ENCODE measurements around the gene IL1R2. TPM values are rescaled to one million over a fixed set of nuclear protein-coding genes. Genes with fewer than 3 reads are reported as not detected.

Gene IL1R2
- total and polyA plus RNA-seq, 2 of the 13 experiments (the other 11 are each of a cell fraction or from before 2014, with no cell fraction given): 3.6 to 7.3 TPM

DNA sequence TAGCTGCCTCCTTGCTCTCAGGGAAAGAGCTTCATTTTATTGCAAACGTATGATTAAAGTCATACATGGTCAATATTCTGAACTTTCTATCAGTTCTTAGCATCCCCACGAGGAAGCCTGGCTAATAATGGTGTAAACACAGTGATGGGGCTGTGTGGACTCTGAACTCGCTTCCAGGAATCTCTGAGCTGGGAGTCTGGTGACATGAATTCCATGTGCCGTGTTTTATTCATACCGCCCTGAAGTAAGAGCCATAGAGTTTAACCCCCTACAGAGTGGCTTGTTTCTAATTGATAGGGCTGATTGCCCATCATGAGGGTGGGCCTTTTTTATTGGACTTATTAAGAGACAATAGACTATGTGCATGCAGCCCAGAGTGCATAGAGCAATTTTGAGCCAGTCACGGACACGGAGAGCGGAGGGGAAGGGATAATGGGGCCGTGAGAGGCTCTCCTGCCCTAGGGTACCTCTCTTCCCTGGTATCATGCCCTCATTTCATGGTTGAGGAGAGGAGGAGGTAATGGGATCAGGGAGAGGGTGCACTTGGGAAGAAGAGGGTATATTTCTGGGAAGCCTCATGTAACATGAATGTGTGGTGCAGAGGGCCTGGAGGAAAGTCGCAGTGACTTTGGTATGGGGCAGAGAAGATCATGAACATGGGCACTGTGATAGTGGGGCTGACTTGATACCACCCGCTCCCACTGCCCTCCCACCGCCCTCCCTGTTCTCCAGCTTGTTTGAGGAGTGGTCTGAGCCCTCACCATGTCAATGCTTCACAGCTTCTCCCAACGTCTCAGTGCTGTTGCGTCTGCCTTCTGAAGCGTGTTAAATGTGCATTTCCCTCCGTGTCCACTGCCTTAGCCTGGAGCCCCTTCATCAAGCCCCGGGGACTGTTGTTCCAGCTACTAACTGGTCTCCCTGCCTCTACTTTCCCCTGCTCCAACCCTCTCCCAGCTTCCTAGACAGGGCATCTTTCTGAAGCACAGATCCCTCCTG lies 73.2 kb downstream of the IL1R2 start (continued):
- TF ChIP-seq, protein P1, sequence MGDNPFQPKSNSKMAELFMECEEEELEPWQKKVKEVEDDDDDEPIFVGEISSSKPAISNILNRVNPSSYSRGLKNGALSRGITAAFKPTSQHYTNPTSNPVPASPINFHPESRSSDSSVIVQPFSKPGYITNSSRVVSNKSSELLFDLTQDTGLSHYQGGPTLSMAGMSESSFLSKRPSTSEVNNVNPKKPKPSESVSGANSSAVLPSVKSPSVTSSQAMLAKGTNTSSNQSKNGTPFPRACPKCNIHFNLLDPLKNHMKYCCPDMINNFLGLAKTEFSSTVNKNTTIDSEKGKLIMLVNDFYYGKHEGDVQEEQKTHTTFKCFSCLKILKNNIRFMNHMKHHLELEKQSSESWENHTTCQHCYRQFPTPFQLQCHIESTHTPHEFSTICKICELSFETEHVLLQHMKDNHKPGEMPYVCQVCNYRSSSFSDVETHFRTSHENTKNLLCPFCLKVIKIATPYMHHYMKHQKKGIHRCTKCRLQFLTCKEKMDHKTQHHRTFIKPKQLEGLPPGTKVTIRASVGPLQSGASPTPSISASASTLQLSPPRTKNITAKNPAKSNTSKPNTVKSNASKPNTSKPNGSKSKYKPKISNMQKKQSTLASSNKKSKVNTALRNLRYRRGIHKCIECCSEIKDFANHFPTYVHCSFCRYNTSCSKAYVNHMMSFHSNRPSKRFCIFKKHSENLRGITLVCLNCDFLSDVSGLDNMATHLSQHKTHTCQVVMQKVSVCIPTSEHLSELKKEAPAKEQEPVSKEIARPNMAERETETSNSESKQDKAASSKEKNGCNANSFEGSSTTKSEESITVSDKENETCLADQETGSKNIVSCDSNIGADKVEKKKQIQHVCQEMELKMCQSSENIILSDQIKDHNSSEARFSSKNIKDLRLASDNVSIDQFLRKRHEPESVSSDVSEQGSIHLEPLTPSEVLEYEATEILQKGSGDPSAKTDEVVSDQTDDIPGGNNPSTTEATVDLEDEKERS (CRISPR knock-in tag; IDR thresholded peaks at IDR 0.05): peak; percentile 86
- no peak for TF ChIP-seq ZIK1 (CRISPR knock-in tag; IDR thresholded peaks at IDR 0.05; ENCODE audit: borderline replicate concordance, low read depth)
- TF ChIP-seq AKAP8 (CRISPR knock-in tag; IDR thresholded peaks at IDR 0.05): no peak
- TF ChIP-seq RARA (CRISPR knock-in tag; IDR thresholded peaks at IDR 0.05): peak; percentile 65
- TF ChIP-seq, protein P2, sequence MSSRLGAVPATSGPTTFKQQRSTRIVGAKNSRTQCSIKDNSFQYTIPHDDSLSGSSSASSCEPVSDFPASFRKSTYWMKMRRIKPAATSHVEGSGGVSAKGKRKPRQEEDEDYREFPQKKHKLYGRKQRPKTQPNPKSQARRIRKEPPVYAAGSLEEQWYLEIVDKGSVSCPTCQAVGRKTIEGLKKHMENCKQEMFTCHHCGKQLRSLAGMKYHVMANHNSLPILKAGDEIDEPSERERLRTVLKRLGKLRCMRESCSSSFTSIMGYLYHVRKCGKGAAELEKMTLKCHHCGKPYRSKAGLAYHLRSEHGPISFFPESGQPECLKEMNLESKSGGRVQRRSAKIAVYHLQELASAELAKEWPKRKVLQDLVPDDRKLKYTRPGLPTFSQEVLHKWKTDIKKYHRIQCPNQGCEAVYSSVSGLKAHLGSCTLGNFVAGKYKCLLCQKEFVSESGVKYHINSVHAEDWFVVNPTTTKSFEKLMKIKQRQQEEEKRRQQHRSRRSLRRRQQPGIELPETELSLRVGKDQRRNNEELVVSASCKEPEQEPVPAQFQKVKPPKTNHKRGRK (CRISPR knock-in tag; IDR thresholded peaks at IDR 0.05): no peak
- peak; percentile 63; the same call in 1 of the 2 replicates for TF ChIP-seq MIER3 (CRISPR knock-in tag; IDR thresholded peaks at IDR 0.05; ENCODE audit: borderline replicate concordance)
- TF ChIP-seq ZSCAN20 (CRISPR knock-in tag; IDR thresholded peaks at IDR 0.05; ENCODE audit: borderline replicate concordance): no peak
- no peak for TF ChIP-seq ZNF549 (CRISPR knock-in tag; IDR thresholded peaks at IDR 0.05)
- no peak for TF ChIP-seq MAZ (IDR thresholded peaks at IDR 0.05; ENCODE audit: borderline replicate concordance, low read depth, low read length)
- no peak for TF ChIP-seq MAZ (CRISPR knock-in tag; IDR thresholded peaks at IDR 0.05; ENCODE audit: low read depth)
- TF ChIP-seq ZFP82 (CRISPR knock-in tag; IDR thresholded peaks at IDR 0.05; ENCODE audit: borderline replicate concordance): no peak
- TF ChIP-seq, protein P3, sequence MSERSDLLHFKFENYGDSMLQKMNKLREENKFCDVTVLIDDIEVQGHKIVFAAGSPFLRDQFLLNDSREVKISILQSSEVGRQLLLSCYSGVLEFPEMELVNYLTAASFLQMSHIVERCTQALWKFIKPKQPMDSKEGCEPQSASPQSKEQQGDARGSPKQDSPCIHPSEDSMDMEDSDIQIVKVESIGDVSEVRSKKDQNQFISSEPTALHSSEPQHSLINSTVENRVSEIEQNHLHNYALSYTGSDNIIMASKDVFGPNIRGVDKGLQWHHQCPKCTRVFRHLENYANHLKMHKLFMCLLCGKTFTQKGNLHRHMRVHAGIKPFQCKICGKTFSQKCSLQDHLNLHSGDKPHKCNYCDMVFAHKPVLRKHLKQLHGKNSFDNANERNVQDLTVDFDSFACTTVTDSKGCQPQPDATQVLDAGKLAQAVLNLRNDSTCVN (CRISPR knock-in tag; IDR thresholded peaks at IDR 0.05; ENCODE audit: borderline replicate concordance): no peak
- TF ChIP-seq ZNF138 (CRISPR knock-in tag; IDR thresholded peaks at IDR 0.05; ENCODE audit: low read depth): no peak
- TF ChIP-seq, protein P4, sequence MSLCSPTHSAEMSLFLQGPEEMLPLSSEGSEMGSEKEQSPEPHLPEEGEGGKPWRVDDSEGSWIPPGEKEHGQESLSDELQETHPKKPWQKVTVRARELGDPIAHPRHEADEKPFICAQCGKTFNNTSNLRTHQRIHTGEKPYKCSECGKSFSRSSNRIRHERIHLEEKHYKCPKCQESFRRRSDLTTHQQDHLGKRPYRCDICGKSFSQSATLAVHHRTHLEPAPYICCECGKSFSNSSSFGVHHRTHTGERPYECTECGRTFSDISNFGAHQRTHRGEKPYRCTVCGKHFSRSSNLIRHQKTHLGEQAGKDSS (CRISPR knock-in tag; IDR thresholded peaks at IDR 0.05; ENCODE audit: borderline replicate concordance, low read depth): no peak
- no peak for TF ChIP-seq NFE2L2 (IDR thresholded peaks at IDR 0.05; ENCODE audit: low read length)
- no peak for TF ChIP-seq U2AF1 (optimal IDR thresholded peaks at IDR 0.05; ENCODE audit: low read depth, low read length)
- TF ChIP-seq, protein P5, sequence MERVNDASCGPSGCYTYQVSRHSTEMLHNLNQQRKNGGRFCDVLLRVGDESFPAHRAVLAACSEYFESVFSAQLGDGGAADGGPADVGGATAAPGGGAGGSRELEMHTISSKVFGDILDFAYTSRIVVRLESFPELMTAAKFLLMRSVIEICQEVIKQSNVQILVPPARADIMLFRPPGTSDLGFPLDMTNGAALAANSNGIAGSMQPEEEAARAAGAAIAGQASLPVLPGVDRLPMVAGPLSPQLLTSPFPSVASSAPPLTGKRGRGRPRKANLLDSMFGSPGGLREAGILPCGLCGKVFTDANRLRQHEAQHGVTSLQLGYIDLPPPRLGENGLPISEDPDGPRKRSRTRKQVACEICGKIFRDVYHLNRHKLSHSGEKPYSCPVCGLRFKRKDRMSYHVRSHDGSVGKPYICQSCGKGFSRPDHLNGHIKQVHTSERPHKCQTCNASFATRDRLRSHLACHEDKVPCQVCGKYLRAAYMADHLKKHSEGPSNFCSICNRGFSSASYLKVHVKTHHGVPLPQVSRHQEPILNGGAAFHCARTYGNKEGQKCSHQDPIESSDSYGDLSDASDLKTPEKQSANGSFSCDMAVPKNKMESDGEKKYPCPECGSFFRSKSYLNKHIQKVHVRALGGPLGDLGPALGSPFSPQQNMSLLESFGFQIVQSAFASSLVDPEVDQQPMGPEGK (CRISPR knock-in tag; IDR thresholded peaks at IDR 0.05): peak; percentile 28; the same call in 1 of the 2 replicates
- TF ChIP-seq NBN (conservative IDR thresholded peaks at IDR 0.05): no peak
- TF ChIP-seq, protein P6, sequence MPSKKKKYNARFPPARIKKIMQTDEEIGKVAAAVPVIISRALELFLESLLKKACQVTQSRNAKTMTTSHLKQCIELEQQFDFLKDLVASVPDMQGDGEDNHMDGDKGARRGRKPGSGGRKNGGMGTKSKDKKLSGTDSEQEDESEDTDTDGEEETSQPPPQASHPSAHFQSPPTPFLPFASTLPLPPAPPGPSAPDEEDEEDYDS (CRISPR knock-in tag; IDR thresholded peaks at IDR 0.05): no peak
